ENCODE results near the gene PLTP.

- TF ChIP-seq, protein P1, sequence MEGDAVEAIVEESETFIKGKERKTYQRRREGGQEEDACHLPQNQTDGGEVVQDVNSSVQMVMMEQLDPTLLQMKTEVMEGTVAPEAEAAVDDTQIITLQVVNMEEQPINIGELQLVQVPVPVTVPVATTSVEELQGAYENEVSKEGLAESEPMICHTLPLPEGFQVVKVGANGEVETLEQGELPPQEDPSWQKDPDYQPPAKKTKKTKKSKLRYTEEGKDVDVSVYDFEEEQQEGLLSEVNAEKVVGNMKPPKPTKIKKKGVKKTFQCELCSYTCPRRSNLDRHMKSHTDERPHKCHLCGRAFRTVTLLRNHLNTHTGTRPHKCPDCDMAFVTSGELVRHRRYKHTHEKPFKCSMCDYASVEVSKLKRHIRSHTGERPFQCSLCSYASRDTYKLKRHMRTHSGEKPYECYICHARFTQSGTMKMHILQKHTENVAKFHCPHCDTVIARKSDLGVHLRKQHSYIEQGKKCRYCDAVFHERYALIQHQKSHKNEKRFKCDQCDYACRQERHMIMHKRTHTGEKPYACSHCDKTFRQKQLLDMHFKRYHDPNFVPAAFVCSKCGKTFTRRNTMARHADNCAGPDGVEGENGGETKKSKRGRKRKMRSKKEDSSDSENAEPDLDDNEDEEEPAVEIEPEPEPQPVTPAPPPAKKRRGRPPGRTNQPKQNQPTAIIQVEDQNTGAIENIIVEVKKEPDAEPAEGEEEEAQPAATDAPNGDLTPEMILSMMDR (IDR thresholded peaks at IDR 0.05) = no peak
- TF ChIP-seq POLR2A (IDR thresholded peaks at IDR 0.05) = no peak
- TF ChIP-seq POLR2AphosphoS5 (IDR thresholded peaks at IDR 0.05) = no peak
Measured at GRCh38 chr20:45938727-45939438, 26.9 kb upstream of the PLTP start.

All from suprapubic skin (tissue), 4 donors.